Activated CD8-positive, alpha-beta memory T cell treated with anti-CD3 and anti-CD28 coated beads, Interleukin-2, amount 10 ng/mL, durations not matched to agents 7 days and 5 days (primary cell): ENCODE measurements around the gene PTPRD. TPM values are rescaled to one million over a fixed set of nuclear protein-coding genes. Genes with fewer than 3 reads are reported as not detected.
"Not testable (repeated sequence)": the region's sequence is repeated elsewhere in the genome, so short reads cannot be mapped to it uniquely, and the experiment has no call there.

Source experiments
- ATAC-seq: fragments of 150-1000 bp; cut with Tn5 transposase; one replicate; pipeline ENCODE4 v1.10.0; 2021; ENCODE audit warnings: moderate library complexity
- CTCF ChIA-PET: fragments of 350-600 bp; sonication (Branson Sonifier 250); formaldehyde crosslinking; loops from one replicate; lab custom pipeline; 2021; ENCODE audit warnings: antibody characterized with exemption; lab: Charles Lee
- DNase-seq: peaks from one replicate; pipeline ENCODE4 v3.0.0-alpha.2; 2020
- H3K27ac Mint-ChIP-seq: one replicate; pipeline ENCODE4 v1.8.0; 2021; ENCODE audit warnings: mild to moderate bottlenecking, mixed read lengths
- H3K27me3 Mint-ChIP-seq: one replicate; pipeline ENCODE4 v1.8.0; 2021; ENCODE audit warnings: mixed read lengths
- H3K36me3 Mint-ChIP-seq: one replicate; pipeline ENCODE4 v1.8.0; 2021; ENCODE audit warnings: mild to moderate bottlenecking, mixed read lengths
- H3K4me1 Mint-ChIP-seq: one replicate; pipeline ENCODE4 v1.8.0; 2021; ENCODE audit warnings: mixed read lengths
- H3K4me3 Mint-ChIP-seq: one replicate; pipeline ENCODE4 v1.8.0; 2021; ENCODE audit warnings: mild to moderate bottlenecking, moderate library complexity, mixed read lengths
- H3K9me3 Mint-ChIP-seq: one replicate; pipeline ENCODE4 v1.8.0; 2022; ENCODE audit warnings: low read depth, mixed read lengths
- total RNA-seq, 2 experiments: library from RNA; stranded (reverse); gene quantifications; one replicate each; pipeline ENCODE4 v1.2.3, GENCODE V29; 2021

Gene PTPRD
- total RNA-seq, 2 experiments from 2014 or later, result 0.07 TPM; not detected in 1

DNA sequence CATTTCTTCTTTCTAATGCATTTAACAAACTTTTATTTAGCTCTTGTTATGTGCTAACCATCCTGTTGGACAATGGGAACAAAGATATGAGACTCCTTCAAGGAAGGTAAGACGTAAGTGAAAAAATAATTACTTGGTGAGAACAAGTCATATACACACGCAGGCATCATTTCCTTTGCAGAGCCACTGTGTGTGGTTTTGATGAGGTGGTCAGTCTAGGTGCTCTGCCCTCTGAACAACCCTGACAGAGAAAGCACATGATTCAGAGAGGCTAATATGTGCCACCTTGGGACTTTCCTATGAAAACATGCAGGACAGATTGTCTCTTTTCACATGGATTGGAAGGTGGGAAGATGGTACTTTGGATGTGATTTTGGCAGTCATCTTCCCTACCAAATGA is 1650.7 kb downstream of the PTPRD start:
- CTCF ChIA-PET, result no interaction called here
- DNase-seq, result no peak
- no peak overlapping the region for H3K27ac Mint-ChIP-seq
- no peaks in the 10 kb centered on the region for H3K36me3 Mint-ChIP-seq
- H3K4me3 Mint-ChIP-seq, result no peak overlapping the region
- peaks cover 4% of the 10 kb centered on the region for H3K9me3 Mint-ChIP-seq
- no peak for ATAC-seq
- no peaks in the 10 kb centered on the region for H3K27me3 Mint-ChIP-seq
- no peaks in the 10 kb centered on the region for H3K4me1 Mint-ChIP-seq

DNA sequence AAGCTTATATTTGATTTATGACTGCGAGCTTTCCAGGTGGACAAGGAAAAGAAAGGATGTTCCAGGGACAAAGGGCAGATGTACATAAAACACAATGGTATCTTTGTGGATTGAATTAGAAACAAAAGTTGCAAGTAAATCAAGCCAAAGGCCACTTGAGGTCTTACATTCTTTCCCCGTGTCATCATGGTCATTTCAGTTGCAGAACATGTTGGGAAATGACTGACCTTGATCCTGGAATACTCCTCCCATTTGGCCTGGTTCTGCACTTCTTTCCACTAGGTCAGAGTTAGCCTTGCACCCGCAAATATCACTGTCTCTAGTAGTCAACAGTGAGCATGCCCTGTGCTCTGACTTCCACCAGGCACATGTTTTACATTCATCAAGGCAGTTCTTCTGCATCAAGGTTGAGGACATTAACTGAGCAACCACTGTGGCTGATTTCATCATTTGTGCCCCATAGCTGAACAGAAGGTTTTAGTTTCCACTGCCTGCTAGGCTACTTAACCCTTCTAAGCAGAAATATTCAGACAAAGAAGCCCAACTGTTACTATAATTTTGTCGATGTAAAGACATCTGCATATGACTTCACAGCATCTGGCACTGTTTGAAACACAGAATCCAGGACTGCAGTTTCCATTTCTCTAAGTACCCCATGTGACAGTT is 1651.5 kb downstream of the PTPRD start:
- Mint-ChIP-seq H3K27me3 (no peaks in the 10 kb centered on the region), H3K36me3 (no peaks in the 10 kb centered on the region), H3K9me3 (peaks cover 4% of the 10 kb centered on the region), H3K4me3 (no peak overlapping the region), H3K4me1 (no peaks in the 10 kb centered on the region), H3K27ac (no peak overlapping the region)
- no peak for DNase-seq
- CTCF ChIA-PET, result no interaction called here
- no peak for ATAC-seq

DNA sequence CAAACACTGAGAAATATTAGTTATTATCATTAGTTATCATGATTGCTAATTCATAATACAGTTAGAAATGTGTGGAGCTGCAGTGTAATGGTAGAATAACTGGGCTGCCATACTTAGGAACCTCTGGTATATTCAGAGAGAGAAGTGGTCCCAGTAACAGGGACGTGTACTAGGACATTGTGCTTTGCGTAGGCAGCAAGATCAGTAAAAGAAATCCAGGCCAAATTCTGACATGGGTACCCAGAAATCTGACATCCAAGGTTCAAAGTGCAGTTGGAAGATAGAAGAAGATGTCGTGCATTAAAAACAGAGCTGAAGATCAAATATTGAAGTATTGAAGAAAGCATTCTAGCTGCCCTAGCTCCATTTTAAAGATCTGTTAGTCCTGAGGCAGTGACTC is 1652.5 kb downstream of the PTPRD start:
- no peak overlapping the region for H3K27ac Mint-ChIP-seq
- no peak overlapping the region for H3K4me3 Mint-ChIP-seq
- no peaks in the 10 kb centered on the region for H3K4me1 Mint-ChIP-seq
- H3K27me3 Mint-ChIP-seq, result no peaks in the 10 kb centered on the region
- ATAC-seq (no peak), DNase-seq (no peak)
- H3K9me3 Mint-ChIP-seq, result peaks cover 2% of the 10 kb centered on the region
- CTCF ChIA-PET, result no interaction called here
- no peaks in the 10 kb centered on the region for H3K36me3 Mint-ChIP-seq

DNA sequence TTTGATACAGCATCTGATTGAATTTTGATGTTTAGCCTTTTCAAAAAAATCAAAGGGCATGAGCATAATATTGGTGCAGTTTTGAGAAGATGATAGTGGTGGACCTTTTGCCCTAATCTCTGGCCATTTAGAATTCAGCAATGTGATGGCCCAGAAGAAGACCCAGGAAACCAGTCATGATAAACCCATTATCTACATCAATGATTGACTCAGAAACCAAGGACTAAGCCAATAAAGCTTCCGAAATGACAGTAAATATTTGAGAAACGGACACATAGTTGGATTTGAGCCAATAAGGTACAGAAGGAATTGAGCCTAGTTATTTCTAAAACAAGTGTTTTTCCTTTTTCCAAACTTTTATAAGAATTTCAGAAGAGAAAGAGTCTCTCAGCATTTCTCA is 1654.4 kb downstream of the PTPRD start:
- CTCF ChIA-PET, result no interaction called here
- Mint-ChIP-seq H3K4me1 (no peaks in the 10 kb centered on the region), H3K27me3 (no peaks in the 10 kb centered on the region), H3K4me3 (no peak overlapping the region), H3K27ac (no peak overlapping the region), H3K9me3 (peaks cover 2% of the 10 kb centered on the region), H3K36me3 (no peaks in the 10 kb centered on the region)
- DNase-seq (no peak), ATAC-seq (no peak)

DNA sequence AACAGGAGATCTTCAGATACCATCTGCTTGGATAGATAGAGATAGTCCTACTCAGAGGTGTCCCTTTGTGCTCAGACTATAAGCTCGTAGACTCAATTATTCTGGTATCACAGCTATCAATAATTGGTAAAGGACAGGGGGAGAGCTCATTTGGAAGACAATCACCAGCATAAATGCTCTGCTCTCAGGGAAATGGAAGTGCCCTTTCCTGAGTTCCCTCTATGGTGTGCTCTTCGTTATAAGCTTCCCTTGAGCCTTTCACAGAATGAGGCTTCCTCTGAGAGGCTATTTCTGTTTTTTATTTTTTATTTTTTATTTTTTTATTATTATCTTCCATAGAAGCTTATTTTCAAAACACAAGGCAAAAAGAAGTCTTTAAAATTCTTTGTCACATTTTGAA is 1657.5 kb downstream of the PTPRD start:
- Mint-ChIP-seq H3K9me3 (peaks cover 2% of the 10 kb centered on the region), H3K27me3 (no peaks in the 10 kb centered on the region), H3K27ac (no peak overlapping the region), H3K4me3 (no peak overlapping the region), H3K4me1 (no peaks in the 10 kb centered on the region), H3K36me3 (no peaks in the 10 kb centered on the region)
- ATAC-seq, result no peak
- CTCF ChIA-PET, result no interaction called here
- no peak for DNase-seq

DNA sequence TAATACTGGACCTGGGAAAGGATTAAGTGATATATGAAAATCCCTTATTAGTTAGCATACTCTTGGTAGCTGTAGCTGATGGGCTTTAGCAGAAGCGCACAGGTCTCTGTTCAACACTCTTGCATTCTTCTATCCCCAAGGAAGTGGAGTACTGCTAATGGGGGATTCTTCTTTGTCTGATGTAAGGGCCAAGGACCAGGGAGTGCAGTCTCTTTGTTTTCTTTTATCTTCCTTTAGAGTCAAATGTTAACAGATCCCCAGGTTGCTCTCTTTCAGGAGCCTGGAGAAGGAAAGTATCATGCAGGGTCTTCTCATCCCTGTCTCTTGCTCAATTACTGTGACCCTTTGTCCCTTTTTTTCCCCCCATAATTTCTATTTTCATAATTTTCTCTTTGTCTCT is 1666.3 kb downstream of the PTPRD start:
- H3K27ac Mint-ChIP-seq, result no peak overlapping the region
- ATAC-seq (no peak), DNase-seq (no peak)
- no peaks in the 10 kb centered on the region for H3K27me3 Mint-ChIP-seq
- no peaks in the 10 kb centered on the region for H3K36me3 Mint-ChIP-seq
- H3K4me1 Mint-ChIP-seq, result no peaks in the 10 kb centered on the region
- H3K9me3 Mint-ChIP-seq, result no peaks in the 10 kb centered on the region
- H3K4me3 Mint-ChIP-seq, result no peak overlapping the region
- CTCF ChIA-PET, result no interaction called here

DNA sequence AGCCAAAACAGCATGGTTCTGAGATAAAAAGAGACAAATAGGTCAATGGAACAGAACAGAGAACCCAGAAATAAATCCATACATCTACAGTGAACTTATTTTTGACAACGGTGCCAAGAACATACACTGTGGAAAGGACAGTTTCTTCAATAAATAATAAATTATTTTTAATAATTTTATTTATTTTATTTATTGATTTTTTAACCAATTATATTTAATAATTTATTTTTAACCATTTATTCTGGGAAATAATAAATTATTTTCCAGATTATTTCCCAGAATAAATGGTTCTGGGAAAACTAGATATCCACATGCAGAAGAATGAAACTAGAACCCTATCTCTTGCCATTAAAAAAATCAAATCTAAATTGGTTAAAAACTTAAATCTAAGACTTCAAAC is 1669.4 kb downstream of the PTPRD start:
- DNase-seq (no peak), ATAC-seq (no peak)
- no peaks in the 10 kb centered on the region for H3K27me3 Mint-ChIP-seq
- H3K27ac Mint-ChIP-seq, result no peak overlapping the region
- H3K9me3 Mint-ChIP-seq, result peaks cover 2% of the 10 kb centered on the region
- no peak overlapping the region for H3K4me3 Mint-ChIP-seq
- H3K36me3 Mint-ChIP-seq, result no peaks in the 10 kb centered on the region
- no peaks in the 10 kb centered on the region for H3K4me1 Mint-ChIP-seq
- CTCF ChIA-PET, result no interaction called here

DNA sequence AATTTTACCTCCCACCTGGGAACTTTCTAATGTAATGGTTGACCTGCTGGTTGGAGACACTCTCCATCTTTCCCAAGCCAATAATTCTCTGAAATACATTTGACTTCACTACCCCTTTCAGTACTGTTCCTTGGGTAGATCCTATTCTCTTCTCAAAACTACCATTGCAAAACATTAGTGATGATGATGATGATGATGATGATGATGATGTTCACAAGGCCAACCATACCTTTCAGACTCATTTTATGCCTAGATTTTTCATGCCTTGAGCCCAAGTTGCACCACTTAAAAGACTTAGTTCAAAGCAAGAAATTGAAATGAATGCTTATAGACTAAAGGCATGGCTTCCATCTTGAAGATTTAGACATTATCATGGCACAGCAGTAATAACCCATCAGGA is 1672.2 kb downstream of the PTPRD start:
- H3K27me3 Mint-ChIP-seq, result no peaks in the 10 kb centered on the region
- H3K36me3 Mint-ChIP-seq, result no peaks in the 10 kb centered on the region
- no peak overlapping the region for H3K4me3 Mint-ChIP-seq
- no peak for ATAC-seq
- CTCF ChIA-PET, result no interaction called here
- no peak for DNase-seq
- no peak overlapping the region for H3K27ac Mint-ChIP-seq
- H3K9me3 Mint-ChIP-seq, result peaks cover 2% of the 10 kb centered on the region
- no peaks in the 10 kb centered on the region for H3K4me1 Mint-ChIP-seq

DNA sequence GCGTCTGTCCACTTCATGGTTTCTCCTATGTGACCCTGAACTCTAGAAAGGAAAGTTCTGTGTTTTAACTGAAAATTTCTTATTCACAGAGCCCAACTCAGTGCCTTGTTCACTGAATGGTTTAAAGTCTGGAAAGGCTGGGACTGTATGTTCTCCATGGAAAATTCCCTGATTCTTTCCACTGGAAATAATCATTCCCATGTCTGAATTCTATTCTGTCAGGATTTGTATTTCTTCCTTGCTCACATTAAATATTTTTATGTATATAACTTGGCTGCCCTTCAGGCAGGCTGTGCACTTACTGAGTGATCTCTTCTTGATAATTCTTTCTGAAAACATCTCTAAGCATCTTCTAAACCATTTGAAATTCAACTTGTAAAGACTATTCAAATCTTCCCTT is 1686.3 kb downstream of the PTPRD start:
- ATAC-seq, result no peak
- H3K4me3 Mint-ChIP-seq, result no peak overlapping the region
- no peak overlapping the region for H3K27ac Mint-ChIP-seq
- no peak for DNase-seq
- H3K9me3 Mint-ChIP-seq, result peaks cover 2% of the 10 kb centered on the region
- H3K27me3 Mint-ChIP-seq, result no peaks in the 10 kb centered on the region
- H3K4me1 Mint-ChIP-seq, result no peaks in the 10 kb centered on the region
- CTCF ChIA-PET, result no interaction called here
- H3K36me3 Mint-ChIP-seq, result no peaks in the 10 kb centered on the region

DNA sequence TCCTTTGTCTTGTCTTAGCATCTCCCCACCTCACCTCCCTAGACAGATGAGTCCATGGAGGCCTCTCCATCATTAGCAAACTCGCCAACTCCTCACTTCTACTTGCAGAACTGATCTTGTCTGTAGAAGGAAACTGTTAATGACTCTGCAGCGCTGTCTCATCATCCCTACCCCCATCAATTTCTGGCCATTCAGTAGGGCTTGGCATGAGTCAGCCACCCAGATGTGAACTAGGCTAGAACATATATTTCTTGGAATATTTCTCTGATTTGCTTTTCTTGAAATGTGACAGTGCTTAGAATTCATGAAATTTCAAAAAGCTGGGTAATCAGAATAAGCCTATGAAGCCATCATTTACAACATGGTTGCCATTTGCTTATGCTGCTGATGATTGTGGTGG is 1688.2 kb downstream of the PTPRD start:
- H3K36me3 Mint-ChIP-seq, result no peaks in the 10 kb centered on the region
- H3K4me3 Mint-ChIP-seq, result no peak overlapping the region
- H3K4me1 Mint-ChIP-seq, result no peaks in the 10 kb centered on the region
- no peak overlapping the region for H3K27ac Mint-ChIP-seq
- DNase-seq, result no peak
- peaks cover 2% of the 10 kb centered on the region for H3K9me3 Mint-ChIP-seq
- CTCF ChIA-PET, result no interaction called here
- no peaks in the 10 kb centered on the region for H3K27me3 Mint-ChIP-seq
- no peak for ATAC-seq

DNA sequence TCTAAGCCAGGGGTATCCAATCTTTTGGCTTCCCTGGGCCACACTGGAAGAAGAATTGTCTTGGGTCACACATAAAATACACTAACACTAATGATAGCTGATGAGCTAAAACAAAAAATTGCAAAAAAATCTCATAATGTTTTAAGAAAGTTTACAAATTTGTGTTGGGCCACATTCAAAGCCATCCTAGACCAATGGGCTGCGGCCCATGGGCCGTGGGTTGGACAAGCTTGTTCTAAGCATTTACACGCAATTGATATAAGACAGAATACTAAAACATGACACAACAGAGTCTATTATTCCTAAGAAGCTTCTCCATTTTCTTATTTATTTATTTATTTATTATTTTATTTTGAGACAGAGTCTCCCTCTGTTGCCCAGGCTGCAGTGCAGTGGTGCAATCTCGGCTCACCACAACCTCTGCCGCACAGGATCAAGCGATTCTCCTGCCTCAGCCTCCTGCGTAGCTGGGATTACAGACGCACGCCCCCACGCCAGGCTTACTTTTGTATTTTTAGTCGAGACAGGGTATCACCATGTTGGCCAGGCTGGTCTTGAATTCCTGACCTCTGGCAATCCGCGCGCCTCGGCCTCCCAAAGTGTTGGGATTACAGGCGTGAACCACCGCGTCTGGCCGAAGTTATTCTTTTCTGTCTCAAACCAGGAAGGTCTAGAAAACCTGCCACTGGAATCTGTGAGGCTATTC is 1692.2 kb downstream of the PTPRD start:
- CTCF ChIA-PET, H3K27ac Mint-ChIP-seq, H3K36me3 Mint-ChIP-seq, ATAC-seq, H3K9me3 Mint-ChIP-seq, H3K27me3 Mint-ChIP-seq, H3K4me3 Mint-ChIP-seq, DNase-seq, H3K4me1 Mint-ChIP-seq: not testable (repeated sequence)

DNA sequence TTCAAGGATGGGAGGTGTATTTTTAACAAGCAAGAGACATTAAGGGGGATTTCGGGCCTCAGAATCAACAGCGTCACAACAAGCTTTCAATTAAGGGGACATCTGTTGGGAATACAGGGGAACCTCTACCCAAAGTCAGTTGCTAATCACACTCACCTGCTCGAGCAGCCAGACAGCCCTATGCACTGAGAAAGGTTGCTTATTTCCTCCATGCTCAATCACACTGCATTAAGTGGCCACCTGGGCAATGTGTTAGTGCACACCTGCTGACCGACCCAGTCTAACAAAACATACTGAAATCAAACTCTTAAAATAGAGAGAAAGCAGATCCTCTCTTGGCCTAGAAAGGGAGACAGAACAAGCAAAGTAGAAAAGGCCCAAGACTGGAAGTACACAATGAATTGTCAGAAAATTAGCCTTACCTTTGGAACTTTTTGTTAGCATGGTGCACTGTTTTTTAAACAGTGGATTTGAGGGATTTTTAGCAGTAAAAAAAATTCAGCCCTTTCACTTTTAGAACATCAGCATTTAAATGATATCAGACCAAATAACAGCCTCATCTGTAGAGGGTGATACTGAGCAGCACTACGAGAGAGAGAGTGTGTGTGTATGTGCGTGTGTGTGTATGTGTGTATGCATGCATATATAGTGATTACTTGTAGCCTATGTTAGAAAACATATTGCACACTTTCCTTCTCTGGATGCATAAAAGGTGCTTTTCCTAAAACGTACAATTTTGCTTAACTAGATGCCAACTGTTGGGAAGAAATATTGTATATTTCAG is 1694.7 kb downstream of the PTPRD start:
- H3K4me1 Mint-ChIP-seq, result no peaks in the 10 kb centered on the region
- no peak overlapping the region for H3K27ac Mint-ChIP-seq
- no peak overlapping the region for H3K4me3 Mint-ChIP-seq
- no peaks in the 10 kb centered on the region for H3K9me3 Mint-ChIP-seq
- no peak for ATAC-seq
- H3K27me3 Mint-ChIP-seq, result no peaks in the 10 kb centered on the region
- H3K36me3 Mint-ChIP-seq, result no peaks in the 10 kb centered on the region
- CTCF ChIA-PET, result no interaction called here
- no peak for DNase-seq

DNA sequence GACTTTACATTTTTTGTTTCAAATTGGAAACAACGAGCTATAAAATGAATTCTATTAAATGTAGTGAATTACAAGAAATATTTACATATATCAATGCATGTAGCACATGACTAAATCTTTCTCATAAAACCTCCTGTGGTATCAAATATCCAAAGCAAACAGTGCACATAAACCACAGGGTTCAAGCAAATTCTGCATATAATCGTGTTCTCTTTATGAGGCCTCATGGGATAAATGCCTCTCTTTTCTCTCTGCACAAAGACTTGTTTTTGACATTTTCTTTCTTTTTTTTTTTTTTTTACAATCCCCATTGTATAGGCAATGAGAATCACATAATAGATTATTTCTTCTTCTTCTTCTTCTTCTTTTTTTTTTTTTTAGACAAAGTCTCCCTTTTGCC is 1696.0 kb downstream of the PTPRD start:
- Mint-ChIP-seq H3K27ac (no peak overlapping the region), H3K4me3 (no peak overlapping the region), H3K36me3 (no peaks in the 10 kb centered on the region)

DNA sequence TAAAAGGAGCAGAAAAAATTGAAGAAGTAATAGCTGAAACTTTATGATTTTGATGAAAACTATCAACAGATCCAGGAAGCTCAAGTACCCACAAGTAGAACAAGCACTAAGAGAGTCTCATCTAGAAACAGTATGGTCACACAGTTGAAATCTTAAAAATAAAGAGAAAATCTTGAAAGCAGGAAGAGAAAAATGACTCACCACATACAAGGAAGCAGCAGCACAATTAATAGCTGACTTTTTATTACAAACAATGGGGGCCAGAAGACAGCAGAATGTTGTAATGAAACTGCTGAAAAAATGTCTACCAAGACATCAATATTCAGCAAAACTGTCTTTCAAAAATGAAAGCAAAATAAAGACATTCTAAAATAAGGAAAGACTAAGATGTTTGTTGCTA is 1704.9 kb downstream of the PTPRD start:
- Mint-ChIP-seq H3K27me3 (no peaks in the 10 kb centered on the region), H3K4me1 (no peaks in the 10 kb centered on the region), H3K9me3 (no peaks in the 10 kb centered on the region), H3K36me3 (no peaks in the 10 kb centered on the region), H3K4me3 (no peak overlapping the region), H3K27ac (no peak overlapping the region)
- ATAC-seq, result no peak
- no peak for DNase-seq
- CTCF ChIA-PET, result no interaction called here

More for the DNA sequence above, 1696.0 kb downstream of the PTPRD start:
- no peak for DNase-seq
- Mint-ChIP-seq H3K27me3 (no peaks in the 10 kb centered on the region), H3K4me1 (no peaks in the 10 kb centered on the region), H3K9me3 (no peaks in the 10 kb centered on the region)
- CTCF ChIA-PET, result no interaction called here
- no peak for ATAC-seq
